ENCODE data around the gene NUP188.

NUP188 gene

DNA sequence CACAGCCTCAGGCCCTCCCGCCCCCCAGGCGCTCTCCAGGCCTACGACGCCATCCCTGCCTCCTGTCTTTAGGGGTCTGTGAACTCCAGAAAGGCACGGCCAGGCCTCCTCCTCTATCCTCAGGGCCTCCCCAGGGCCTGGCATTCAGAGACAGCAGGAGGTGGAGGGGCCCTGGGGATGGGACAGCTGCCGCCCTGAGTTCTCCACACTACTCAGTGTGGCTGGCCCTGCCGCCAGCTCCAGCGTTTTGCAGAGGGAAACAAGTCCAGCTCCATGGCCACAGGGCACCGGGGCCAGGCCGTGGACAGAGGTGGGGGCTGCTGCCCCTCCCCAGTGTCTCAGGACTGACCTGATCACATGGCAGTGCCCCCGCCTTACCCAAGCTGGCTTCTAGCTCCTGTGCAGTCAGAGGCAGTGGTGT lies 64.3 kb downstream of the NUP188 start:
- H3K4me3 ChIP-seq (ENCODE audit: low read depth, low read length) = no peak overlapping the region
- TF ChIP-seq, protein P1, sequence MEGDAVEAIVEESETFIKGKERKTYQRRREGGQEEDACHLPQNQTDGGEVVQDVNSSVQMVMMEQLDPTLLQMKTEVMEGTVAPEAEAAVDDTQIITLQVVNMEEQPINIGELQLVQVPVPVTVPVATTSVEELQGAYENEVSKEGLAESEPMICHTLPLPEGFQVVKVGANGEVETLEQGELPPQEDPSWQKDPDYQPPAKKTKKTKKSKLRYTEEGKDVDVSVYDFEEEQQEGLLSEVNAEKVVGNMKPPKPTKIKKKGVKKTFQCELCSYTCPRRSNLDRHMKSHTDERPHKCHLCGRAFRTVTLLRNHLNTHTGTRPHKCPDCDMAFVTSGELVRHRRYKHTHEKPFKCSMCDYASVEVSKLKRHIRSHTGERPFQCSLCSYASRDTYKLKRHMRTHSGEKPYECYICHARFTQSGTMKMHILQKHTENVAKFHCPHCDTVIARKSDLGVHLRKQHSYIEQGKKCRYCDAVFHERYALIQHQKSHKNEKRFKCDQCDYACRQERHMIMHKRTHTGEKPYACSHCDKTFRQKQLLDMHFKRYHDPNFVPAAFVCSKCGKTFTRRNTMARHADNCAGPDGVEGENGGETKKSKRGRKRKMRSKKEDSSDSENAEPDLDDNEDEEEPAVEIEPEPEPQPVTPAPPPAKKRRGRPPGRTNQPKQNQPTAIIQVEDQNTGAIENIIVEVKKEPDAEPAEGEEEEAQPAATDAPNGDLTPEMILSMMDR (IDR thresholded peaks at IDR 0.05; ENCODE audit: control insufficient read depth, extremely low read depth, insufficient read depth) = no peak
- DNase-seq (ENCODE audit: low read depth) = no peak

DNA sequence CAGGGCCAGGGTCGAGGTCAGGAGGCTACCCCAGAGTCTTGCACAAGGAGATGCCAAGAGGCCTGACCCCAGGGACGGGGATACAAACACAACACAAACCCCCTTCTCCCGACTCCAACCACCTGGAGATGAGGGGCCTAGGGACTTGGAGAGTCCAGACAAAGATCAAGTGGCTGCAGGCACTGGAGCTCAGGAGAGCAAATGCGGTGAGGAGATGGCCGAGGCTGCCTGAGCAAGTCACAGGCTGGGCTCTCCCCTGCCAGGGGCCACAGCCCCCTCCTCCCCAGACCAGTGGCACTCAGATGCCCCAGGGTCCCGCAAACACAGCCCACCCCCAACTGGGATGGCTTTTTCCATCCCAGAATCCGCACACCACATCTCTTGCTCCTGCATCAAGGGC lies 64.8 kb downstream of the NUP188 start:
- TF ChIP-seq, protein P1 (IDR thresholded peaks at IDR 0.05; ENCODE audit: control insufficient read depth, extremely low read depth, insufficient read depth) = no peak
- DNase-seq (ENCODE audit: low read depth) = no peak
- no peak overlapping the region for H3K4me3 ChIP-seq (ENCODE audit: low read depth, low read length)

DNA sequence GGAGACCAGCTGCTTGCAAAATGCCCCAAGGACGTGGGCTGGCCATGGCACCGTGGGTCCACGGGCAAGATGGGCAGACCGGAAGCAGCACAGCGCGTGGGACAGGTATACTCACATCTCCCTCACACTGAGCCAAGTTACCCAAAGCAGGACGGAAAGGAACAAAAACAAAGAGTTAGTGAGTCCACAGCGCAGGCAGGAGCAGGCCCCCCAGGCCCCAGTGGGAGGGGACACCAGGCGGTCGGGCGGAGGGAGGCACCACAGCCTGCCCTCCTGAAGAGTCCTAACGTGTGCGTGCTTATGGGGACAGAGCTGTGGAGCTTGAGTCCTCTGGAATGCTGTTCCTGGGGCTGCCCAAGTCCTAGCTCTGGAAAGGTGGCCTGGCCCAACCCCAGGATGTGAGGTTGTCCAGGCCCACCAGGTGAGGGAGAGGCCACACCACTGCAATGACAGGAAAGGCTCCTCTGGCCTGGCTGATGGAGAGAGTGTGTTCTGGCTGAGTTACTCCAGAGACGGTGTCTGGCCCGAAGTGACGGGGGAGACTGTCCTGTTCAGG lies 65.5 kb downstream of the NUP188 start:
- TF ChIP-seq, protein P1 (IDR thresholded peaks at IDR 0.05; ENCODE audit: control insufficient read depth, extremely low read depth, insufficient read depth) = no peak
- no peak for DNase-seq (ENCODE audit: low read depth)
- H3K4me3 ChIP-seq (ENCODE audit: low read depth, low read length) = no peak overlapping the region

DNA sequence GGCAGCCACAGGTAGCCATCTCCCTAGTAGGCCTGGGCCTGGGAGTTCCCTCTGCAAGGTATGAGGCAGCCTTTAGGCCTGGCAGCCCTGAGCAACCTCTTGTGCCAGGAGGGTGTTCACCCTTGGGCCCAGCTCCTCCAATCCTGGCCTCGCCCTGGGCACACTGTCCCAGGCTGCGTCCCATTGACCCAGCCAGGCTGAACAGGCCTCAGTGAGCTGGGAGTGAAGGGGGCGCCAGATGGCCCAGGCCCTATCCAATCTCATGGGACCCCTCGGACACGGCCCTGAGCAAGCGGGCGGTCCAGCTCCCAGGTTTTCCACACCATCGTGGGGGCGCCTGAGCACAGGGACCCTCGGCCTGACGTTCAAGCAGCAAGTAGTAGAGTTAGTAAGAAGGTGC lies 66.2 kb downstream of the NUP188 start:
- no peak for DNase-seq (ENCODE audit: low read depth)
- TF ChIP-seq, protein P1 (IDR thresholded peaks at IDR 0.05; ENCODE audit: control insufficient read depth, extremely low read depth, insufficient read depth) = no peak
- no peak overlapping the region for H3K4me3 ChIP-seq (ENCODE audit: low read depth, low read length)

DNA sequence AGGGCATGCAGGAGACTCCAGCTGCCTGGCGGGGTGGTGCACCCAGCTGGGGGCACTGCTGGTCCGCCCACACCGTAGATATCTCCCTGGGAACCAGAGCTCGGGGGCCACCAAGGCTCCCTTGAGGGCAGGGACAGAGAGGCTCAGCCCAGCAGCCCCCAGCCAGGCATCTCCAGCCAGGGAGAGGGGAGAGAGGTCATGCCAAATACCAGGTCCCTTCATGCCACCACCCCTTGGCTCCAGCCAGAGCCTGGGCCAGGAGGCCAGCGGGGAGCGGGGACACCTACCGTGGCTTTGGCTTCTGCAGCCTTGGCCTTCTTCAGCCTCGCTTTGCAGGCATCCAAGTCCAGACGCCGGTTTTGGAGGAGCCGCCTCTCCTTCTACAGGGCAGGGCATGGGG lies 66.6 kb downstream of the NUP188 start:
- H3K4me3 ChIP-seq (ENCODE audit: low read depth, low read length) = no peak overlapping the region
- TF ChIP-seq, protein P1 (IDR thresholded peaks at IDR 0.05; ENCODE audit: control insufficient read depth, extremely low read depth, insufficient read depth) = no peak

DNA sequence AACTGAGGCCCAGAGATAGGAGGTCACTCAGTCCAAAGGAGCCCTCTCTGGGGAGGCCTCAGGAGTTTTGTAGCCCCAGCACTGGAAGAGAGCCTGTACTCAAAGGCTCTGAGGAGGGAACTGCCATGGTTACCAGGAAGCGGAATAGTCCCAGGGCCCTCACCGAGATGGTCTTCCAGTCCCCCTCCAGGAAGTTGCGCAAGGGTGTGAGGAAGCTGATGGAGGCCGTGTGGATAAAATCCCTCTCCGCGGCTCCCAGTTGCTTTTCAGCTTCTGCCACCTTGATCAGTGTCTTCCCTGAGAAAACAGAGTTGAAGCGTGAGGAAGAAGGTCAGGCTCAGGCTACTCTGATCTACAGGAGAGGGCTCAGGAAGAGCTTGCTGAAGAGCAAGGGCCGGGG lies 67.1 kb downstream of the NUP188 start:
- no peak overlapping the region for H3K4me3 ChIP-seq (ENCODE audit: low read depth, low read length)
- DNase-seq (ENCODE audit: low read depth) = no peak
- TF ChIP-seq, protein P1 (IDR thresholded peaks at IDR 0.05; ENCODE audit: control insufficient read depth, extremely low read depth, insufficient read depth) = no peak

More for the DNA sequence above, 66.6 kb downstream of the NUP188 start:
- DNase-seq (ENCODE audit: low read depth) = no peak

DNA sequence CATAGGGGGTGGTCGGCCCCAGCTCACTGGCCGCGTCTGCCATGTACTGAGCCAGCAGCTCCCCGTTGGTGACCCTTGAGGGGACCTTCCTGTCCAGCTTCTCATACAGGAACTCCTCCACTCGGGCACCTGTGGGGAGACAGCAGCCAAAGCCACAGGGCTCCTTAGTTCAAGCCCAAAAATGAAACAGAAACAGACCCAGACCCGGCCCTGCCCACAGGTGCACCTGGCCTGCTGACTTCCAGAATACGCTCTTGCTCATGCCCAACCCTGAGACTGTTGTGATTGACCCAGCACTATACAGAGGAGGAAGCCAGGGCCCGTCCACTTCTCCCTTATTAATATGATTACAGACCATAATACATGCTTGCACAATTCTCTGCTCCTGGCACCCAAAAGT lies 73.6 kb downstream of the NUP188 start:
- no peak for DNase-seq (ENCODE audit: low read depth)
- H3K4me3 ChIP-seq (ENCODE audit: low read depth, low read length) = no peak overlapping the region
- TF ChIP-seq, protein P1 (IDR thresholded peaks at IDR 0.05; ENCODE audit: control insufficient read depth, extremely low read depth, insufficient read depth) = no peak
